H1 (cell line): ENCODE results near the gene RTN4RL1. TPM values are rescaled to one million over a fixed set of nuclear protein-coding genes. Genes with fewer than 3 reads are reported as not detected.

Experiments
- CTCF ChIA-PET: fragments of 300-600 bp; sonication (Branson Sonifier 250); formaldehyde crosslinking; loops from one replicate; lab custom pipeline; 2021; ENCODE audit not compliant: partially characterized antibody; lab: Charles Lee
- POLR2A ChIA-PET: fragments of 300-600 bp; sonication (Branson Sonifier 250); formaldehyde crosslinking; loops from one replicate; lab custom pipeline; 2021; ENCODE audit warnings: inconsistent platforms; ENCODE audit not compliant: partially characterized antibody; lab: Charles Lee
- DNase-seq, 2 experiments: peaks; one replicate each; pipeline versions ENCODE4 v3.0.0 to v3.0.0-alpha.2; 2010 to 2022; ENCODE audit warnings: low spot score in 2 of 2, low read depth in 1 of 2, mixed read lengths in 1 of 2
- FAIRE-seq: peaks from 2 replicates; lab custom pipeline; 2011; peaks lifted over from hg19 to GRCh38; lab: Jason Lieb, UNC
- H2AFZ ChIP-seq: 2 replicates; pipeline ENCODE4 v1.8.1; 2012; ENCODE audit warnings: low read length, inconsistent platforms
- H2AK5ac ChIP-seq: 2 replicates; pipeline ENCODE4 v1.6.1; 2013; ENCODE audit warnings: low read depth, low read length
- H2BK120ac ChIP-seq: replicated peaks from 2 replicates; pipeline ENCODE3; 2013; ENCODE audit warnings: low read depth, low read length, inconsistent platforms
- H2BK12ac ChIP-seq: 2 replicates; pipeline ENCODE4 v1.6.1; 2013; ENCODE audit warnings: low read depth, low read length
- H2BK15ac ChIP-seq: 2 replicates; pipeline ENCODE4 v1.6.1; 2013; ENCODE audit warnings: low read length
- H2BK20ac ChIP-seq: 2 replicates; pipeline ENCODE4 v1.6.1; 2013; ENCODE audit warnings: low read length
- H2BK5ac ChIP-seq: 2 replicates; pipeline ENCODE4 v1.6.1; 2013; ENCODE audit warnings: low read depth, low read length
- H3K14ac ChIP-seq: 2 replicates; pipeline ENCODE4 v1.6.1; 2013; ENCODE audit warnings: inconsistent platforms; ENCODE audit not compliant: insufficient read length
- H3K18ac ChIP-seq: 2 replicates; pipeline ENCODE4 v1.6.1; 2013; ENCODE audit warnings: low read length; ENCODE audit errors: extremely low read depth
- H3K23ac ChIP-seq: 2 replicates; pipeline ENCODE4 v1.6.1; 2013; ENCODE audit warnings: inconsistent platforms; ENCODE audit not compliant: insufficient read length
- H3K23me2 ChIP-seq: 2 replicates; pipeline ENCODE4 v1.6.1; 2013; ENCODE audit warnings: low read depth, low read length
- H3K27ac ChIP-seq: 2 replicates; pipeline ENCODE4 v1.6.1; 2011; ENCODE audit warnings: low read depth, low read length, inconsistent platforms
- H3K27me3 ChIP-seq, 4 experiments: replicated peaks in 1 of 4; 1 replicate in 1 of 4; 2 replicates in 3 of 4; pipeline versions ENCODE4 v1.6.1 to v1.8.1; 2011 to 2013; ENCODE audit warnings: low read length in 3 of 4, mild to moderate bottlenecking in 3 of 4, inconsistent platforms in 2 of 4, mixed read lengths in 2 of 4, moderate library complexity in 1 of 4; ENCODE audit not compliant: control insufficient read depth in 3 of 4, insufficient read depth in 3 of 4; ENCODE audit errors: extremely low read depth in 1 of 4
- H3K36me3 ChIP-seq, 4 experiments: 2 replicates each; pipeline versions ENCODE4 v1.6.1 to v1.8.1; 2011 to 2013; ENCODE audit warnings: mild to moderate bottlenecking in 4 of 4, low read length in 3 of 4, moderate library complexity in 2 of 4, control low read depth in 1 of 4, inconsistent platforms in 1 of 4; ENCODE audit not compliant: insufficient read depth in 4 of 4, control insufficient read depth in 2 of 4
- H3K4ac ChIP-seq: replicated peaks from 2 replicates; pipeline ENCODE3; 2013; ENCODE audit warnings: low read length, low read depth, mixed read lengths, inconsistent platforms; ENCODE audit not compliant: insufficient read length
- H3K4me1 ChIP-seq, 4 experiments: replicated peaks in 1 of 4; 1 replicate in 1 of 4; 2 replicates in 3 of 4; pipeline versions ENCODE4 v1.6.1 to v1.8.1; 2011 to 2013; ENCODE audit warnings: low read length in 3 of 4, inconsistent platforms in 2 of 4, mixed read lengths in 1 of 4; ENCODE audit not compliant: insufficient read depth in 4 of 4, control insufficient read depth in 3 of 4
- H3K4me2 ChIP-seq, 2 experiments: 2 replicates each; pipeline versions ENCODE4 v1.6.1 to v1.8.1; 2011 to 2013; ENCODE audit warnings: low read depth in 2 of 2, low read length in 2 of 2, control low read depth in 1 of 2, inconsistent platforms in 1 of 2, mild to moderate bottlenecking in 1 of 2; ENCODE audit not compliant: insufficient read depth in 1 of 2
- H3K4me3 ChIP-seq, 4 experiments: fragments of 200-600, 300-600 bp in 1 of 4; sonication (generic), shearing (Covaris generic), sonication (Bioruptor Twin) in 1 of 4; 2 replicates each; pipeline versions ENCODE4 v1.5.1 to v1.8.1; 2011 to 2016; ENCODE audit warnings: low read length in 4 of 4, low read depth in 3 of 4, control low read depth in 2 of 4, inconsistent platforms in 2 of 4, mild to moderate bottlenecking in 2 of 4, mixed read lengths in 1 of 4, moderate library complexity in 1 of 4; ENCODE audit not compliant: insufficient read depth in 2 of 4; ENCODE audit errors: extremely low read depth in 1 of 4
- H3K56ac ChIP-seq: replicated peaks from 2 replicates; pipeline ENCODE3; 2013; ENCODE audit warnings: low read depth, mild to moderate bottlenecking, mixed read lengths, low read length, inconsistent platforms; ENCODE audit not compliant: insufficient read length
- H3K79me1 ChIP-seq: 2 replicates; pipeline ENCODE4 v1.6.1; 2013; ENCODE audit warnings: low read depth, low read length, control low read depth
- H3K79me2 ChIP-seq, 2 experiments: 2 replicates each; pipeline versions ENCODE4 v1.6.1 to v1.8.1; 2012 to 2013; ENCODE audit warnings: low read length in 2 of 2, mild to moderate bottlenecking in 2 of 2, inconsistent platforms in 1 of 2; ENCODE audit not compliant: insufficient read depth in 2 of 2, control insufficient read depth in 1 of 2
- H3K9ac ChIP-seq, 4 experiments: replicated peaks in 1 of 4; 1 replicate in 1 of 4; 2 replicates in 3 of 4; pipeline versions ENCODE4 v1.6.1 to v1.8.1; 2011 to 2013; ENCODE audit warnings: low read depth in 3 of 4, low read length in 3 of 4, control low read depth in 2 of 4, mild to moderate bottlenecking in 2 of 4, moderate library complexity in 2 of 4, inconsistent platforms in 1 of 4; ENCODE audit errors: extremely low read depth in 1 of 4
- H3K9me3 ChIP-seq, 2 experiments: 2 replicates each; pipeline versions ENCODE4 v1.6.1 to v1.8.1; 2012 to 2013; ENCODE audit warnings: mild to moderate bottlenecking in 2 of 2, moderate library complexity in 2 of 2, control low read depth in 1 of 2, inconsistent platforms in 1 of 2, low read depth in 1 of 2, low read length in 1 of 2, mixed read lengths in 1 of 2; ENCODE audit not compliant: insufficient read depth in 2 of 2
- H4K20me1 ChIP-seq, 2 experiments: replicated peaks in 1 of 2; 2 replicates each; pipeline versions ENCODE3 to v1.8.1; 2011 to 2013; ENCODE audit warnings: inconsistent platforms in 2 of 2, low read length in 2 of 2, mild to moderate bottlenecking in 1 of 2; ENCODE audit not compliant: insufficient read depth in 2 of 2, control insufficient read depth in 1 of 2
- H4K5ac ChIP-seq: 2 replicates; pipeline ENCODE4 v1.6.1; 2013; ENCODE audit warnings: low read length, low read depth, mixed read lengths, inconsistent platforms; ENCODE audit not compliant: insufficient read length
- H4K8ac ChIP-seq: 2 replicates; pipeline ENCODE4 v1.8.0; 2013; ENCODE audit warnings: mild to moderate bottlenecking, moderate library complexity, low read length, inconsistent platforms; ENCODE audit not compliant: insufficient read depth; ENCODE audit errors: extremely low read depth
- H4K91ac ChIP-seq: replicated peaks from 2 replicates; pipeline ENCODE3; 2013; ENCODE audit warnings: low read length, mixed read lengths, inconsistent platforms; ENCODE audit not compliant: insufficient read length
- ASH2L ChIP-seq: fragments of 200-600, 300-600 bp; sonication (generic); IDR thresholded peaks from one replicate; pipeline ENCODE4 v1.7.1; 2017; ENCODE audit warnings: low read length
- CEBPB ChIP-seq: IDR thresholded peaks from 2 replicates; pipeline ENCODE4 v1.6.1; 2012; ENCODE audit warnings: low read depth, low read length
- GABPA ChIP-seq: IDR thresholded peaks from 2 replicates; pipeline ENCODE4 v1.6.1; 2011; ENCODE audit warnings: mild to moderate bottlenecking, low read length, moderate library complexity, borderline replicate concordance; ENCODE audit not compliant: insufficient read depth
- POU5F1 ChIP-seq: IDR thresholded peaks from 2 replicates; pipeline ENCODE4 v1.6.1; 2011; ENCODE audit warnings: low read depth, mild to moderate bottlenecking, low read length, moderate library complexity
- RBBP5 ChIP-seq: IDR thresholded peaks from 2 replicates; pipeline ENCODE4 v1.7.1; 2012; ENCODE audit warnings: low read depth, mild to moderate bottlenecking, inconsistent platforms, low read length, moderate library complexity, borderline replicate concordance
- SP2 ChIP-seq: IDR thresholded peaks from 2 replicates; pipeline ENCODE4 v1.6.1; 2012; ENCODE audit warnings: mild to moderate bottlenecking, low read length, inconsistent platforms
- SUZ12 ChIP-seq: fragments of 200-600 bp; sonication (generic); IDR thresholded peaks from 2 replicates; pipeline ENCODE4 v1.6.1; 2012; ENCODE audit warnings: mild to moderate bottlenecking, inconsistent platforms, low read length, moderate library complexity, mixed read lengths
- WGBS, 2 experiments: shearing (Covaris generic) in 1 of 2; methylation state at CpG; one replicate each; pipeline versions ENCODE4 v1.1.6 to v1.1.7; 2013 to 2015; ENCODE audit warnings: low lambda C conversion rate in 2 of 2, mixed read lengths in 2 of 2, inconsistent platforms in 1 of 2, low coverage in 1 of 2, missing lambda C conversion rate in 1 of 2; ENCODE audit not compliant: insufficient replicate concordance in 2 of 2, insufficient coverage in 1 of 2, insufficient read length in 1 of 2; ENCODE audit errors: extremely low coverage in 1 of 2, missing lambda C conversion rate in 1 of 2; 5-methylcytosine and 5-hydroxymethylcytosine counted together
- polyA plus RNA-seq, 7 experiments: library from polyadenylated mRNA; depleted of rRNA in 3 of 7; stranded (reverse) in 5 of 7; unstranded in 2 of 7; fragments of >200 nt in 5 of 7; fragments of 200-250 nt in 2 of 7; gene quantifications; 1 replicate in 5 of 7; 2 replicates in 1 of 7; 4 replicates in 1 of 7; pipeline versions ENCODE4 v1.2.1 to v1.2.3, GENCODE V29; 2011 to 2013; ENCODE audit warnings: missing spikeins in 2 of 7, mixed read lengths in 2 of 7
- total RNA-seq: library from RNA; stranded (reverse); fragmentation: NEBNext Ultra II Directional; extraction: Animal tissue kit (Norgen Biotek cat#: 25700); gene quantifications from 2 replicates; pipeline ENCODE4 v1.2.1, GENCODE V29; 2021

RTN4RL1 gene
- total and polyA plus RNA-seq, 2 of the 8 experiments (the other 6 are each of a cell fraction or from before 2014, with no cell fraction given) = 0.09 TPM; not detected in 1

- no peak overlapping the region for H2AK5ac ChIP-seq
- H2BK120ac ChIP-seq = no peak overlapping the region
- H2AFZ ChIP-seq = no peak overlapping the region
- no peak overlapping the region for H3K14ac ChIP-seq
- POLR2A ChIA-PET = no interaction called here
- no peak overlapping the region for H2BK20ac ChIP-seq
- no peak overlapping the region for H3K9ac ChIP-seq
- H3K23ac ChIP-seq = no peak overlapping the region
- CTCF ChIA-PET = interaction anchor here (0.7 to 2.9 kb wide), 3 partner anchors 11 to 647 kb away, joined by 3 to 9 read pairs (median 3); no protein-coding TSS in a partner anchor
- H4K8ac ChIP-seq = no peak overlapping the region
- H3K4me1 ChIP-seq = peaks cover 0 to 4% (median 0%) of the 10 kb centered on the region in 4 experiments; a peak in 3 of 7 replicates
- no peak overlapping the region for H3K4me3 ChIP-seq
- H3K9me3 ChIP-seq = no peaks in the 10 kb centered on the region
- no peaks in the 10 kb centered on the region for H3K79me2 ChIP-seq
- no peak overlapping the region for H2BK5ac ChIP-seq
- no peaks in the 10 kb centered on the region for H3K79me1 ChIP-seq
- H3K4ac ChIP-seq = no peak overlapping the region
- FAIRE-seq (no peak), DNase-seq (no peak)
- peaks cover 0 to 3% of the 10 kb centered on the region in 2 experiments for H4K20me1 ChIP-seq
- H3K27ac ChIP-seq = no peak overlapping the region
- H3K36me3 ChIP-seq = no peaks in the 10 kb centered on the region
- no peak overlapping the region for H3K56ac ChIP-seq
- no peak overlapping the region for H3K18ac ChIP-seq
- no peak overlapping the region for H2BK15ac ChIP-seq
- H3K27me3 ChIP-seq = peaks cover 0 to 17% (median 11%) of the 10 kb centered on the region in 4 experiments; a peak in 5 of 7 replicates
- no peak overlapping the region for H3K4me2 ChIP-seq
- no peaks in the 10 kb centered on the region for H3K23me2 ChIP-seq
- TF ChIP-seq GABPA (no peak), ASH2L (no peak), POU5F1 (no peak), CEBPB (no peak), SUZ12 (no peak), SP2 (no peak), RBBP5 (no peak)
- 81% methylated on average over 10 of the region's 11 CpGs; no CpG with 5 or more reads in 1 of the 2 experiments for WGBS, 2 experiments
- H4K91ac ChIP-seq = no peak overlapping the region
- no peak overlapping the region for H4K5ac ChIP-seq
- H2BK12ac ChIP-seq = no peak overlapping the region
Measured at GRCh38 chr17:1979182-1979985, 45.8 kb downstream of the RTN4RL1 start.
